ENCODE measurements around the gene STXBP4.

The STXBP4 gene

DNA sequence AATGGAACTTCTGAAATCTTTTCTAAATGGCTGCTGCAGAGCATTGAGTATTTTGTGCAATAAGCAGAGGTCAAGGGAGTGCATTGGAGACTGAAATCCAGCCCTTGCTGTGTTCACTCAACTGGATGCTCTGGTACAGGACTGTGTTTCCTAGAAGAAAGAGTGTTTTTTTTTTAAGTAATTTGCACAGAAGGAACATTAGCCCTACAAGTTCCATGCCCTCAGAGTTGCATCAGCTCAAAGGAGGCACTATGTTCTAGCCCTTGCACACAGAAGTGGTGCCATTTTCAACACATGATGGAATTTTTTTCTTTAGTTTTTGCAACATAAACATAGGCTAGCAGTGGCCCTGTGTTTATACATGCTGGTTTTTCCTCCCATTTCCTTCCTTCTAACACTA lies 152.1 kb downstream of the STXBP4 start:
- DNase-seq (ENCODE audit: low read depth in 2 of 2), result no peak

DNA sequence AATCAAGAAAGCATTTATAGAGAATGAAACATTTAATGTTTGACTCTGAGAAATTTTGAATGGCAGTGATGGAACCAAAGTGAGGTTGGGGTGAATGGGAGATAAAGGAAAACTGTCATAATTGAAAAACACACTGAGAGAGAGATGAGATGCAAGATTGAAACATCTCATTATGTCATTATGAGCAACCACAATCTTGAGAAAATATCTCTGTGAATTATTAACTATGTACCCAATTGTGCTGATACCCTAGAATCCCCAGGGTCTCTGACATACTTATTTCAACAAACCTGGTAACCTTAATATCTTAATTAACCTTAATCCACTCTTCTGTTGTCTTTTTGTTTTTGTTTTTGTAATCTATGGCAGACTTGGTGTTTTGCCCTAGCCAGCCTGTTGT lies 152.7 kb downstream of the STXBP4 start:
- DNase-seq (ENCODE audit: low read depth in 2 of 2), result no peak

DNA sequence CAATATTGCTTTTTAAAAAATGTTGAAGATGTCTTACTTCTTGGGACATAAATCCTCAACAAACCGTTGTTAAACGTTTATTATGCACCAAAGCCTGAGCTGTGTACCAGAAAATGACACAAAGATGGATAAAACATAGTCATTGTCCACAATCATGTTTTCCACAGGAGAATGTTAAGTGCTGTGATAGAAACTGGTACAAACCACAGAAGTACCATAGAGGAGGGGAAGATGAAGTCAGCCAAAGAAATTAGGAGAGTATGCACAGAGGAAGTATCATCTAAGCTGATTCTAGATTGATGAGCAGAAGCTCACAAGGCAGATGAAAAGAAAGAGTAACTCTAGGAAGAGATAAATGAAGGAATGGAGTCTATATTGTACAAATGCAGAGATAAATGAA lies 153.5 kb downstream of the STXBP4 start:
- DNase-seq (ENCODE audit: low read depth in 2 of 2), result no peak

DNA sequence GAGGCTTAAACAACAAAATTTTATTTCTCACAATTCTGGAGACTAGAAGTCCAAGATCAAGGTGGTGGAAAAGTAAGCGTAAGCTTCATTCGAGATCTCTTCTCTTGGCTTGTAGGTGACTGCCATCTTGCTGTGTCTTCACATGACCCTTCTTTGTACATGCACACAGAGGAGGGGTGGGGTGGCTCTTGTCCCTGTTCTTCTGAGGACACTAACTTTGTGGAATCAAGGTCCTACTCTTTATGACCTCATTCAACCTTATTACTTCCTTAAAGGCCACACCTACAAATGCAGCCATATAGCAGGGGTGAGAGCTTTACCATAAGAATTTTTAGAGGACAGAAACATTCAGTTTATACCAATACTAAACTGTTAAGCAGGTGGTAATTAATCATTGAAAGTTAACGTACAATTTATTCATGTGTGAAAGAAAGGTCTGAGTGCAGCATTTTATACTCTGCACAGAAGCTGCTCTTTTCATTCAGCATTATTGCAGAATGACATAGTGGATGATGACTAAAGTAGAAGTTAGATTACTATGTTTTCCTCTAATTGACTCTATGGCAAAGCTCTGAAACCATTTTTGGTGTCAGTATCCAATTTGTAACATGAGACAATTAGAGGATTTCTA lies 156.3 kb downstream of the STXBP4 start:
- DNase-seq (ENCODE audit: low read depth in 2 of 2), result no peak

DNA sequence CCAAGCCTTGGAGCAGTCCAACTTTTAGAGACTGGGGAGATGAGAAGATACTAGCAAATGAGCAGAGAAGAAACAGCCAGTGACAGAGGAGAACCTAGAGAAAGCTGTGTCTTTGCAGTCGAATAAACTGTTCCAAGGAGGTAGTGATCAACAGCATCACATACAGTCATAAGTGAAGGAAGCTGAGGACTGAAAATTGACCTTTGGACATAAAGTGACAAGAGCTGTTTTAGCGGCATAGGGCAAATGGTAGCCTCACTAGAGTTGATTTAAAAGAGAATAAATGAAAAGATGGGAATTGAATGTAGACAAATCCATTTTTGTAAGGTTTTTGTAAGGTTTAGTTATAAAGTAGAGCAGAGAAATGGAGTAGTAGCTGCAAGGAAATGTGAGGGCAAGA lies 165.0 kb downstream of the STXBP4 start:
- no peak for DNase-seq (ENCODE audit: low read depth in 2 of 2)

DNA sequence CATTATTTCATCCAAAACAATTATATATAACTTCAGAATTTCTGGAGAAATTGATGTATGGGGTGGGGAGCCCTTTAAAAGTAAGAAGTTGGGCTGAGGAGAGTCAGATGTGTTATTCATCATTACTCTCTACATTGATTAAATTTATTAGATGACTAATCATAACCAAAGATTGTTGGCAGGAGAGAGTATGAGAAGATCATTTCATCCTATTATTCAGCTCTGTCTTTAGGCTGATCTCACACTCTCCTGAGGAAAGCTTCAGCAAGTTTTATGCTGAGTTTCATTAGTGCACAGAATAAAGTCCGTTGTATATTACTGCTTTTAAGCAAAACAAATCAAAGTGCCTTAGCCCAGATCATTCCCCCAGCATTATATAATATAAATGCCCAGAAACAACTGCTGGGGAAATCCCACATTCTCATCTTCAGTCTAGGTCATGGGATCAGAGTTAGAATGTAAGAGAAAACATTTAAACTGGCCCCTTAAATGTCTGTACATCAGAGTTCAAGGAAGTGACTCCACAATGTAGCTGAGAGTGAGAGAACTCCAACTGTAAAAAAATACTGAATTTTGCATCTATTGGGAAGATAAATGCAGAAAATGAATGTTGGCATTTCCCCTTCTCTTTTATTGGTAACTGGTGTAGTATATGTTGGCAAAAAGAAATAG lies 166.1 kb downstream of the STXBP4 start:
- no peak for DNase-seq (ENCODE audit: low read depth in 2 of 2)

DNA sequence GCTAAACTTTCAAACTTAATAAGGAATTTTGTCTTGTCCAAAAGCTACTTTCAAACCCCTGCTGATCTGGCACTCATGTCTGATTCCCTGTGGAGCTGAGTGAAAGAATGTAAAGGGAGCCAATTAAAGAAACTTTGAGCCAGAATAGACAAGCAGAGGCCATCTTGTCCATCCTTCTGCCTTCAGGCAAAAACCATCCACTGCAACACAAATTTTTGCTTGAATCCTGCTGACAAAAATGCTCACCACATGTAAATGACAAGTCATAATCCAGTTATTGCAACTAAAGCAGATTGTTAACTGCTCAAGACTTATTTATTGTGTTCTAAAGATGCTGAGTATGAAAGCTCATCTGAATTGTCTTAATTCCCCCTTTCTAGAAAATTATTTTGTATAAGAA lies 172.2 kb downstream of the STXBP4 start:
- no peak for DNase-seq (ENCODE audit: low read depth in 2 of 2)

DNA sequence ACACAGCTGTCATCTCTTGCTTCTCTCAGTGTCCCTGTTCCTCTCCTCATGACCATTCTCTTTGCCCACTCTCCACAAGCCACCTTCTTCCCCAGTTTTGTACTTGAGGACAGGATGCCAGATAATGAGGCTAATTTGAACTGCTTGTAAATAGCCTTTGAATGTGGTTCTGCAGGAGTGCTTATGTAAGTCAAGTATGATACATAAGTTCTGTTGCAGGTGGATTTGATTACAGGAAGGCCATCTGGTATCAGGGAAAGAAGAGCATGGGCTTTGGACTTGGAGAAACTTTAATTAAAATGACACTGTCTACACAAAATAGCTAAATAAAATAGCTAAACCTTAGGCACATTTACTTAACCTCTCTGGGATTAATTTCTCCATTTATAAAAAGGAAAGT lies 176.0 kb downstream of the STXBP4 start:
- DNase-seq (ENCODE audit: low read depth in 2 of 2), result no peak

DNA sequence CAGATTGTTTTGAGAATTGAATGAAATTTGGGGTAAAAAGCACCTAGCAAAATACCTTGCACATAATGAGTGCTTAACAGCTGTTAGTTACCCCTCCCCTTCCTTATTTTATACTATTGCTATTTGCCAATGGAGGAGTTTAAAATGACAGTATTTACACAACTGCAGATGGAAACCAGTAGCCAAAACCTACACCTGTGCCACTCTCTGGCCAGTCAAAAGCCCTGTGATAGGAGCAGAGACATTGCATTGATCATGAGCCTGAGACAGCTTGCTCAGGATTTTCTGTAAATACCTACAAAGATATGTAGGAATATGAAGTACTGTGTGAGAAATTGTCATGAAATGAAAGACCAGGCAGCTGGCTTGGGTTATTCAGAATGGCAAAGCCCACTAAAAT lies 180.9 kb downstream of the STXBP4 start:
- DNase-seq (ENCODE audit: low read depth in 2 of 2), result no peak

DNA sequence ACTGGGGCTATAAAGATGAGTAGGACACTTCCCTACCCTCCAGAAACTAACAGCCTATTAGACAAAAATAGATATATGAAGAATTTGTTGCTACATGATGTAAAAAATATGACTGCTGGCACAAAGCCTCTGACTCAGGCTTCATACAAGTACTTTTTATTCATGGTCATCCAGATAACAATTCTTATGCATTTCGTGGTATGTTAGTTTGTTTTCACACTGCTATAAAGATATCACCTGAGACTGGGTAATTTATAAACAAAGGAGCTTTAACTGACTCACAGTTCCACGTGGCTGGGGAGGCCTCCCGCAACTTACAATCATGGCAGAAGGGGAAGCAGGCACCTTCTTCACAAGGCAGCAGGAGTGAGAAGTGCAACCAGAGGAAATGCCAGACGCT lies 183.7 kb downstream of the STXBP4 start:
- no peak for DNase-seq (ENCODE audit: low read depth in 2 of 2)

DNA sequence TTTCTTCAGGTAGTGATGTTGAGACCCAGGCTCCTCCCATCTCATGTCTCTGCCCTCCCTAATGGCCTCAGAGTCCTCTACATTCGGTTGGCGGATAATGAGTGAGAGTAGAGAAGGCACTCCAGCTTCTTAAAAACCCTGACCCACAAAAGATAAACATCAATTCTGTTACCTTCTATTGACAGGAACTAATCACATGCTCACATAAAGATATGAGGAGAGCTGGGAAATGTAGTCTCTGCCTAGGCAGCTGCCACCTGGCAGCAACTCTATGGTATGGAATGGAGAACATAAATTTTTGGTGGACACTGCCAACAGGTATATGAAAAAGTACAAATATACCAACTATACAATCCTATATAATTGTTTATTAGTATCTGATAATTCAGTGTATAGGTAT lies 185.5 kb downstream of the STXBP4 start:
- DNase-seq (ENCODE audit: low read depth in 2 of 2), result no peak

DNA sequence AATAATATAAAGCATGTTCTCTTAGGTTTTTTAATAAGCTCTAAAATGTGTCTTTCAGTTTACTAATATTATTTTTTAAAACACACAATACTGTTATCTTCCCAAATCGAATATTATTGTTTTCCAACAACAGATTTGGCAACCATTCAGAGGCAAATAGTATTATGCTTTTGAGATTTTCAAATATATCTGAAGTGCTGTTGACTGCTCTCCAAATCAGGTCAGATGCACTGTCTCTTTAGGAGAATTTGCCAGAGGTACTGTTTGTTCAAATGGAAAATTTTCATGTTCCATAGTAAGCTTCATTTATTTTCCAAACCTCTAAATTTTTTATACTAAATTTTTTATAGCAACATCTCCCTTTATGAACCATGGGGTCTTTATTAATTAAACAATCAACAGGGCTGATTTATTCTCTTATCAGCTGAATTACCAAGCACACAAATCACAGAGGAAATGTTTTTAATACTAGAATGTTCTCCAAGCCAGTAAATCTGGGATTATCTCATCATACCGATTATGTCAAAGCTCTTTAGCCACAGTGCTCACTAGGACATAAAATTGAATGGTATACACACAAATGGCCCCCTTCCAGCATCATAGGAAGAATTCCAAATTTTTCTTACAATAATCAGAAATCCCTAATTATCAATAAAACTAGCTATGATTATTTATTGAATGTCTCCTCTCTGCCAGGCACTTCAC lies 187.4 kb downstream of the STXBP4 start:
- no peak for DNase-seq (ENCODE audit: low read depth in 2 of 2)

DNA sequence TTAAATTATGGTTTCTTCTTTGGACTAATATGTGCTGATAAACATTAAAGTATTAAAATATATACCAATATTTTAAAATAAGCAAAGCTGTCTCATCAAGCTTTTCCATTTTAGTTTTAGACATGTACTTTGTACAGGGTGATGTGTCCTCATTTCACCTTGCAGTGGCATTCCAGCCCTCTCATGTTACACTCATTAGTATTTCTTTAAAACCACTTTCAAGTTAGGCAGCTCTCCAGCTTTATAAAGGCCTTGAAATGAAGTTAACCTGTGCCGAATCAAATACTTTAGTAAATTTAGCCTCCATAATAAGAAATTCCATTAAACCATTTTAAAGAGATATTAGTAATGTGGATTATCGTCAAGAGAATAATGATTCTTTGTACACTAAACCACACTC lies 188.6 kb downstream of the STXBP4 start:
- no peak for DNase-seq (ENCODE audit: low read depth in 2 of 2)

DNA sequence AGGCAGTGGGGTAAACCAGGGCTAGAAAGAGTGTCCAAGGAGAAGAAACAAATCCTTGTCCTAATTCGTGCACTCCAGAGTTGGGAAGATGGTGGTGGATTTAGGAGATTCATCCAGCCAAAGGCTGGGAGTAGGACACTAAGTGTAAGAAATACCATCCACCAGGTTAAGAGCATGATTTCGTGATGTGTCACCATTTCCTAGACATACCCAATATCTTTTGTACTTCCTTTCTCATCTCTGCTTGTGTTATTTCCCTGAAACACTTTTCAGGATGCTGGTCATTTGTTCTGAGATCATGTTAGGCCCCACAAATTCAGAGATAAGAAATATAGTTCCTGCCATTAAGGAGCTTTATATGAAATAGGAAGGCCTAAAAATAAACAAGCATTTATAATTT lies 189.9 kb downstream of the STXBP4 start:
- DNase-seq (ENCODE audit: low read depth in 2 of 2), result no peak

DNA sequence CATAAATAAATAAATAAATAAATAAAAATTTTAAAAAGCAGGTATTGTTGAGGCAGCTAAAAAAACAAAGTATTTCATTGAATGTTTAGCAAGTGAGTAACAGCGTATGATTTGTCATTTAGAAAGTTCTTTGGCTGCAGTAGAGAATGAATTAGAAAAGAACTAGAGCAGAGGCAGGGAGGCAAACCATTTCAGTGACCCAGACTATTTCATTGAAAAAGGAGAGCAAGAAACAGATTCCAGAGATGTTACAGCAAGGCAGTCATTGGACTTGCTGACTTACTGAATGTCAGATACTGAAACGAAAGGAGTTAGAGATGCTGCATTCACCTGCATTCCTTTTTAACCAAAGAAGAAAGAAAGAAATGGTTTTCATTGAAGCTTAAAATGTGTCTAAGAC lies 190.7 kb downstream of the STXBP4 start:
- no peak for DNase-seq (ENCODE audit: low read depth in 2 of 2)

DNA sequence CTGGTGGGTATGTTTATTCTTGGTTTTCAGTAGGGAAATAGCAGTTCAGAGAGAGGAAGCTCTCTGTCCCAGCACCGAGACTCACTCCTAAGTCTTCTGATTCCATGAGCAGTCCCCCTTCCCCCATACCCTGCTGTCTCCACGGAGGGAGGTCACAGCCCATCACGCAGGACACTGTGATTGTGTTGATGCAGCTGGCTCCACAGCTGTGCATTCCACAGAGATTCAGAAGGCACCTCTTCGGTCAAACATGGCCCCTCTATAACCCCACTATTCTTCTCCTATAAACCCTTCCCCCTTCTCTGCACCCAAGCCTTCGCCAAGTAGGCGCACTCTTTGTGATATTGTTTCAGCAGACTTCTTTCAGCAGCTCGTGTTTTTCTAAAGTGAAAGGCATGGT lies 191.9 kb downstream of the STXBP4 start:
- no peak for DNase-seq (ENCODE audit: low read depth in 2 of 2)

DNA sequence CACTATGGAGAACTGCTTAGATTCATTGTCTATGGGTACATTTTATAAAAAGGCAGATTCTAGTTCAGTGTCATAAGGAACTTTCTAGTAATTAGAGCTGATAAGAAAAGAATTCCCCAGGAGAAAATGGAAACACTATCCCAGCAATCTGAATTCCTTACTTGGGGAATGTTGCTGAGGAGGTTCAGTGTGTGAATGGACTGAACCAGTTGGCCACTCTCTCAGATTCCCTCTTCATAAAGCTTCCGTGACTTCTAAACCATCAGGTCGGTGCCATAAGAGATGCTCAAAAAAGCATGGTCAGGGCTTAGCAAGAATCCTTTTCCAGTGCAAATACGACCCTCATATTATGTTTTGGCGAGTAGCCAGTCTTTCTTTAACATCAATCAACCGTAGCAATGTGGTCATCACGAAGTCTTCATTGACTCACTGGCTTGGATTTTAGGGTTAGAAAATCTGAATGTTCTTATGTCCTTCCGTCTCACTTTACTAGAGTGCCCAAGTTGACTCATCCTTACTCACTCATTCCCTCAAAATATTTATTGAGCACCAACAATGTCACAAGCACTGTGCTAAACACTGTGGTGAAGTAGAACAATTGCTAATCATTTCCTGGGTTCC lies 193.5 kb downstream of the STXBP4 start:
- DNase-seq (ENCODE audit: low read depth in 2 of 2), result no peak

DNA sequence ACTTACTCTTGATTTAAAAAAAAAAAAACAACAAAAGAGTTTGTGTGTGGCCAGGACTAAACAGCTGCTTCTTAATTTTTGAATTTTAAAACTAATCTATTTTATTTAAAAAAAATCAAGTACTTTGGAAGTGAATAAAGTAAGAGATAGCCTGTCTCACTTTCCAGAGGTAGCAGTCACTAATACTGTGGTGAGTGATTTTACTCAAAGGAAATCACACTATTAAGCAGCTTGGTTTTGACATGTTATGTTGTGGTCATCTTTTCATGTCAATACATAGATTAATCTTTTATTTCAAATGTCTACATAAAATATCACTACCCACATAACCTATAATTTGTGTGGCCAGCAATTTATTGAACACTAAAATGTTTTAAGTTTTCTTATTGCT lies 194.0 kb downstream of the STXBP4 start:
- DNase-seq (ENCODE audit: low read depth in 2 of 2), result no peak

DNA sequence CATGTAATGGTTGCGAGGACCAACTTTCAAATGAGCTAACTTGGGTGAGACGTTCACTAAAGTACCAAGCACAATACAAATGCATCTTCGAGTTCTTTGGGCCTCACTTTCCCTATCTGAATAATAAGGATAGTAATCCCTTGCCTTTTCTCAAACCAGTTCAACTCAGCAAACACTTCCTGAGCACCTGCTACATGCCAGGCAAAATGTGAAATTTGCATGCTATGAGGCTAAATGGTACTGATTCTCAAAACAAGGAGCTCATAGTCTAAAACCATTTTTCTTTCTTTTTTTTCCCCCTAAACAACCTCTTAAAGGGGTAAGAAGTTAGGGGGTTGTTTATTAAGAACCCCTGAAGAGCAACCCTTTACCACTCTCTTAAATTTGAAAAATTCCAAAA lies 194.8 kb downstream of the STXBP4 start:
- DNase-seq (ENCODE audit: low read depth in 2 of 2), result no peak

DNA sequence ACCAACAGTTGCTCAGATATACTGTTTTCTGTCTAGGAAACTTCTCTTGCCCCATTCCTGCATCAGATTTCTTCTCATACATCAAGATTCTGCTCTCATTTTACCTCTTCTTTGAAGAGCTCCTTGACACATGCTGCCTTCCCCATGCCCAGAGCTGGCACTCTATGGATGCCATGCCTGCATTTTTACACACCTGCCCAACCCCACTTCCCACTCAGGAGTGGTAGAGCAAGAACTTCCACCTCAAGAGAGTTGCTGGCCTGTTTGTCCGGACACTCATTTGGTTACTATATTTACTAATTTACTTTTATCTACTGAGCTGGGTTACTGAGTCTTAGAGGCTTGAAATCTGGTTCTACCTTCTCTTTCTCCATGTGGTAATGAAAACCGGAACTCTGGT lies 197.9 kb downstream of the STXBP4 start:
- DNase-seq (ENCODE audit: low read depth in 2 of 2), result no peak

DNA sequence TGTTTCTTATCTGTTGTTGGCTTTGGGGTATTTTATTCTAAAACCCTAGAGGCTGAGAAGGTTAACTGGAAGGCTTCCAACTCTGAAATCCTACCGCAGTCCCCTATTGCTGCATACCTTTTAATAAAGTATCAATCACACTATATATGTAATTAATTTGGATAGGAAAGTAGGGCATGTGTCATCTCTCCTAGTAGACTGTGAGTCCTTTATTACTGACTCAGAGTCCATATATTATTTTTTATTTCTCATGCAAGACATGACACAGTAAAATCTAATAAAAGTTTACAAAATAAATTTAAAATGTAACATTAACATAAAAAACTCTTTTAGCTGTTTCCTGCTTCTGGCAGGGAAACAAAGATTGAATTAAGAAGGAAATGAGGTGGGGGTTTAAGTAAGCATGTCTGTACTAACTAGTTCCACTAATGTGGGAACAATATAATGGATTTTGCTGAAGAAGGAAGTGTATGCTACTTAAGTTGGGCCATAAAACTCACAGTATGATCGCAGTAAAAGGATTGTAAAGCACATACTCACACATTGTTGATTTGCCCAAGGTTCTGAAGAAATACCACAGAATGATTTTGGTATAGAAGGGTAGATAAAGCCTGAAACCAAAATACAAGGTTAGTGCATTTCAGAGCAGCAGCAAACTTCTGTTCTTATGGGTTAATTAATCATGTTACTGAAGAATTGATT lies 198.6 kb downstream of the STXBP4 start:
- DNase-seq (ENCODE audit: low read depth in 2 of 2), result no peak

DNA sequence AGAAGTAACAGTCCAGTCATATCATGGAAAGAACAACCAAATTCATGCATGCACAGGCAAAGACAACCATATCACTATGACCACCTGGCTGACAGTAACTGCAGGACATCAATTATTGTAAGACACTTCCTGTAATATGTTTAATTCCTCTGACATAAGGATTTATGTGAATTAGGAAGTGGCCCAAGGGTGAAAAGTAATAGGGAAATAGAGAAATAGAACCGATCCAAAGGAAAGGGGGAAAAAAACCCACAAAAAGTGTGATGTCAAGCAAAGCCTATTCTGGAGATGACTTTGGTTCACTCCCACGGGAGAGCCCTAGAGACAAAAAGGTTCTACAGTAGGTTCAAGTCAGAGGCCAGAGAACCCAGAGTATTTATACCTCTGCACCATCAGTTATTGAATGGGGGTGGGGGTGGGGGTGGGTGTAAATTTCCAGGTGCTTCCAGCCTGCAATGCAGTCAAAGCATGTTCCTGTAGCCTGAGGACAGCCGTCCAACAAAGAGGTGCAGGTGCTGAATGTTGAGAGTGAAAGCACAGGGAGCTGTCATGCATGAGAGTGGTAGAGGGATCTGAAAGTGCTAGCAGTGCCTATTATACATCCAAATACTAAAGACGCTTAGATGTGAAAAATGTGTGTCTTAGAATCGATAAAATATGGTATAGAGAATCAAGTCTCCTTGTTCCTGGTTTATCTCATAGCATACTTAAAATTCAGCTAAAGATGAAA lies 200.6 kb downstream of the STXBP4 start:
- no peak for DNase-seq (ENCODE audit: low read depth in 2 of 2)
